Measurements from ENCODE around the gene C3orf62.
"Not testable (repeated sequence)": the region's sequence is repeated elsewhere in the genome, so short reads cannot be mapped to it uniquely, and the experiment has no call there.

C3orf62 gene

GRCh38 chr3:49238274-49239127 is 38.5 kb downstream of the C3orf62 start:
- POLR2A ChIA-PET, result no interaction called here
- DNase-seq (ENCODE audit: extremely low spot score), result no peak
- CTCF ChIA-PET, result no interaction called here
- TF ChIP-seq L3MBTL2 (conservative IDR thresholded peaks at IDR 0.05), result no peak
- TF ChIP-seq ELF4 (IDR thresholded peaks at IDR 0.05), result 0 out of 2 replicates have a peak, but pooled peaks have one; percentile 7

- POLR2A ChIA-PET, result no interaction called here
- TF ChIP-seq FOXM1 (IDR thresholded peaks at IDR 0.05; ENCODE audit: borderline replicate concordance), result no peak
- no peak for TF ChIP-seq FOXK2 (IDR thresholded peaks at IDR 0.05)
- no peak for TF ChIP-seq FOXA1 (IDR thresholded peaks at IDR 0.05)
- no peak for TF ChIP-seq LEF1 (IDR thresholded peaks at IDR 0.05; ENCODE audit: borderline replicate concordance)
- TF ChIP-seq SP1 (IDR thresholded peaks at IDR 0.05), result no peak
- no peak for TF ChIP-seq L3MBTL2 (conservative IDR thresholded peaks at IDR 0.05)
- TF ChIP-seq BHLHE40 (IDR thresholded peaks at IDR 0.05; ENCODE audit: borderline replicate concordance), result no peak
- TF ChIP-seq, protein P1, sequence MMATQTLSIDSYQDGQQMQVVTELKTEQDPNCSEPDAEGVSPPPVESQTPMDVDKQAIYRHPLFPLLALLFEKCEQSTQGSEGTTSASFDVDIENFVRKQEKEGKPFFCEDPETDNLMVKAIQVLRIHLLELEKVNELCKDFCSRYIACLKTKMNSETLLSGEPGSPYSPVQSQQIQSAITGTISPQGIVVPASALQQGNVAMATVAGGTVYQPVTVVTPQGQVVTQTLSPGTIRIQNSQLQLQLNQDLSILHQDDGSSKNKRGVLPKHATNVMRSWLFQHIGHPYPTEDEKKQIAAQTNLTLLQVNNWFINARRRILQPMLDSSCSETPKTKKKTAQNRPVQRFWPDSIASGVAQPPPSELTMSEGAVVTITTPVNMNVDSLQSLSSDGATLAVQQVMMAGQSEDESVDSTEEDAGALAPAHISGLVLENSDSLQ (IDR thresholded peaks at IDR 0.05), result no peak
- TF ChIP-seq ARNT (IDR thresholded peaks at IDR 0.05), result no peak
- no peak for TF ChIP-seq HDGF (IDR thresholded peaks at IDR 0.05; ENCODE audit: borderline replicate concordance)
Observed at GRCh38 chr3:49237344-49237743, 39.7 kb downstream of the C3orf62 start.

DNA sequence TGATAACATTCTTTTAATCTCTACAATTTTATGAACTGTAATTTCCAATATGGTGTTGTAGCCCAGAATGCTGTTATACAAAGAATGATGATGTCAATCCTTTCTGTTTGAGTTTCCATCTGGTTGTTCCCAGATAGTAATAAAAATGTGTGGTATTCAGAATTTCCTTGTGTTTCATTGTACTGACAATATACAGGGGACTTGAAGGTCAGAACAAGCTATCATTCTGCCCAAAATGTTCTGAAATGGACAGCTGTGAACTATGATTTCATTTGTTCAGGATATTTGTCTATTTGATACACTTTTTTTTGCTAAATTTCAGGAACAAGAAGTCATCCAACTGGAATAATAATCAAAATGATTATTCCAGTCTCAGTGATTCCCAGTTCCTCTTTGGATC is 40.8 kb downstream of the C3orf62 start:
- ChIA-PET POLR2A (no interaction called here), CTCF (no interaction called here)
- TF ChIP-seq FOXM1 (IDR thresholded peaks at IDR 0.05; ENCODE audit: borderline replicate concordance), result no peak
- no peak for TF ChIP-seq BHLHE40 (IDR thresholded peaks at IDR 0.05; ENCODE audit: borderline replicate concordance)
- no peak for TF ChIP-seq SUZ12 (IDR thresholded peaks at IDR 0.05)
- TF ChIP-seq FOXA1 (IDR thresholded peaks at IDR 0.05), result no peak
- TF ChIP-seq ARNT (IDR thresholded peaks at IDR 0.05), result no peak
- TF ChIP-seq HDGF (IDR thresholded peaks at IDR 0.05; ENCODE audit: borderline replicate concordance), result no peak
- TF ChIP-seq CTBP1 (IDR thresholded peaks at IDR 0.05; ENCODE audit: borderline replicate concordance), result no peak
- TF ChIP-seq, protein P1 (IDR thresholded peaks at IDR 0.05), result no peak
- no peak for DNase-seq (ENCODE audit: extremely low spot score)

More at GRCh38 chr3:49237344-49237743, 39.7 kb downstream of the C3orf62 start:
- CTCF ChIA-PET, result no interaction called here
- no peak for DNase-seq (ENCODE audit: extremely low spot score)

DNA sequence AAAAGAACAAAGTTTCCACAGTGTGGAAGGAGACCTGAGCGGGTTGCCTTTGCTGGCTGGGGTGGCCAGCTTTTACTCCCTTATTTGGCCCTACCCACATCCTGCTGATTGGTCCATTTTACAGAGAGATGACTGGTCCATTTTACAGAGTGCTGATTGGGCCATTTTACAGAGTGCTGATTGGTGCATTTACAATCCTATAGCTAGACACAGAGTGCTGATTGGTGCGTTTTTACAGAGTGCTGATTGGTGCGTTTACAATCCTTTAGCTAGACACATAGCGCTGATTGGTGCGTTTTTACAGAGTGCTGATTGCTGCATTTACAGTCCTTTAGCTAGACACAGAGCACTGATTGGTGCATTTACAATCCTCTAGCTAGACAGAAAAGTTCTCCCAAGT is 48.2 kb downstream of the C3orf62 start:
- POLR2A ChIA-PET, CTCF ChIA-PET: not testable (repeated sequence)

GRCh38 chr3:49222002-49222401 is 55.0 kb downstream of the C3orf62 start:
- CTCF ChIA-PET, result no interaction called here
- no peak for TF ChIP-seq LEF1 (IDR thresholded peaks at IDR 0.05; ENCODE audit: borderline replicate concordance)
- no peak for TF ChIP-seq L3MBTL2 (conservative IDR thresholded peaks at IDR 0.05)
- no peak for TF ChIP-seq TARDBP (IDR thresholded peaks at IDR 0.05)
- TF ChIP-seq FOXM1 (IDR thresholded peaks at IDR 0.05; ENCODE audit: borderline replicate concordance), result no peak
- no peak for TF ChIP-seq ELF4 (IDR thresholded peaks at IDR 0.05)
- no peak for TF ChIP-seq SUZ12 (IDR thresholded peaks at IDR 0.05)
- no peak for TF ChIP-seq SP1 (IDR thresholded peaks at IDR 0.05)
- no peak for TF ChIP-seq CTBP1 (IDR thresholded peaks at IDR 0.05; ENCODE audit: borderline replicate concordance)
- TF ChIP-seq, protein P1 (IDR thresholded peaks at IDR 0.05), result no peak
- TF ChIP-seq BHLHE40 (IDR thresholded peaks at IDR 0.05; ENCODE audit: borderline replicate concordance), result no peak
- TF ChIP-seq ZNF384 (IDR thresholded peaks at IDR 0.05), result no peak
- TF ChIP-seq FOXA1 (IDR thresholded peaks at IDR 0.05), result no peak
- no peak for TF ChIP-seq NFRKB (IDR thresholded peaks at IDR 0.05)
- TF ChIP-seq FOXK2 (IDR thresholded peaks at IDR 0.05), result no peak
- no peak for DNase-seq (ENCODE audit: extremely low spot score)
- POLR2A ChIA-PET, result no interaction called here

More for the DNA sequence above, 48.2 kb downstream of the C3orf62 start:
- not testable (repeated sequence) for DNase-seq (ENCODE audit: extremely low spot score)

GRCh38 chr3:49220985-49221563 is 56.0 kb downstream of the C3orf62 start:
- DNase-seq (ENCODE audit: extremely low spot score); POLR2A ChIA-PET: not testable (repeated sequence)
- CTCF ChIA-PET, result interaction anchor here (0.6 kb wide), 1 partner anchor 112 kb away, joined by 5 read pairs; no protein-coding TSS in a partner anchor

DNA sequence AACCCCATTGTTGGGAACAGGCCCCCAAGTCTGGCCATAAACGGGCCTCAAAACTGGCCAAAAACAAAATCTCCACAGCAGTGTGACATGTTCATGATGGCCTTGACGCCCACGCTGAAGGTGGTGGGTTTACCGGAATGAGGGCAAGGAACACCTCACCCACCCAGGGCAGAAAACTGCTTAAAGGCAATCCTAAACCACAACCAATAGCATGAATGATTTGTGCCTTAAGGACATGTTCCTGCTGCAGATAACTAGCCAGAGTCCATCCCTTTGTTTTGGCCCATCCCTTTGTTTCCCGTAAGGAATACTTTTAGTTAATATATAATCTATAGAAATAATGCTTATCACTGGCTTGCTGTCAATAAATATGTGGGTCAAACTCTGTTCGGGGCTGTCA is 57.9 kb downstream of the C3orf62 start:
- CTCF ChIA-PET, result no interaction called here
- TF ChIP-seq, protein P1 (IDR thresholded peaks at IDR 0.05), result no peak
- TF ChIP-seq SUZ12 (IDR thresholded peaks at IDR 0.05) (no peak), LEF1 (IDR thresholded peaks at IDR 0.05; ENCODE audit: borderline replicate concordance) (no peak), NFRKB (IDR thresholded peaks at IDR 0.05) (no peak), L3MBTL2 (conservative IDR thresholded peaks at IDR 0.05) (no peak), ARNT (IDR thresholded peaks at IDR 0.05) (no peak), ZNF384 (IDR thresholded peaks at IDR 0.05) (no peak), FOXA1 (IDR thresholded peaks at IDR 0.05) (no peak), CTBP1 (IDR thresholded peaks at IDR 0.05; ENCODE audit: borderline replicate concordance) (no peak), BHLHE40 (IDR thresholded peaks at IDR 0.05; ENCODE audit: borderline replicate concordance) (no peak), ELF4 (IDR thresholded peaks at IDR 0.05) (no peak)
- DNase-seq (ENCODE audit: extremely low spot score), result no peak
- POLR2A ChIA-PET, result no interaction called here

All from HEK293T (cell line).